LNCAP (cell line): ENCODE measurements around the gene GALNT10.

ENCODE experiments used
- TF ChIP-seq, protein P1 (sequence below): fragments of 450-650 bp; IDR thresholded peaks from 2 replicates; pipeline ENCODE4 v1.5.1; 2017; ENCODE audit warnings: mild to moderate bottlenecking

The GALNT10 gene

DNA sequence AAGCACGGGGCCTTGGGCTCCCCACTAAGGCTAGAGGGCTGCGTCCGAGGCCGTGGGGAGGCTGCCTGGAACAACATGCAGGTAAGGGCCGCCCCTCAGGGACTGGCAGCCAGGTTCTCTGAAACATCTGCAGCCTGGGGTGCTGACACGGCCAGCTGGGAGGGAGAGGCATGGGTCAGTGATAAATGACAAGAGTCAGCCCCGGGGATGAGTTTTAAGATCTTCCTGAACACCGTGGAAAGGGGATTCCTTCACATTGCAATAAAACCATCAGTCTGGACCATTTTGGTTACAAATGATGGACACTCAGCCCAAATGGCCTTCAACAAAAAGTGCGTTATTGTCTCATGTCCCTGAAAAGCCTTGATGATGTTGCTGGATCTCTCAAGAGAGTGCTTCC, 222.4 kb downstream of the GALNT10 start:
- TF ChIP-seq, protein P1, sequence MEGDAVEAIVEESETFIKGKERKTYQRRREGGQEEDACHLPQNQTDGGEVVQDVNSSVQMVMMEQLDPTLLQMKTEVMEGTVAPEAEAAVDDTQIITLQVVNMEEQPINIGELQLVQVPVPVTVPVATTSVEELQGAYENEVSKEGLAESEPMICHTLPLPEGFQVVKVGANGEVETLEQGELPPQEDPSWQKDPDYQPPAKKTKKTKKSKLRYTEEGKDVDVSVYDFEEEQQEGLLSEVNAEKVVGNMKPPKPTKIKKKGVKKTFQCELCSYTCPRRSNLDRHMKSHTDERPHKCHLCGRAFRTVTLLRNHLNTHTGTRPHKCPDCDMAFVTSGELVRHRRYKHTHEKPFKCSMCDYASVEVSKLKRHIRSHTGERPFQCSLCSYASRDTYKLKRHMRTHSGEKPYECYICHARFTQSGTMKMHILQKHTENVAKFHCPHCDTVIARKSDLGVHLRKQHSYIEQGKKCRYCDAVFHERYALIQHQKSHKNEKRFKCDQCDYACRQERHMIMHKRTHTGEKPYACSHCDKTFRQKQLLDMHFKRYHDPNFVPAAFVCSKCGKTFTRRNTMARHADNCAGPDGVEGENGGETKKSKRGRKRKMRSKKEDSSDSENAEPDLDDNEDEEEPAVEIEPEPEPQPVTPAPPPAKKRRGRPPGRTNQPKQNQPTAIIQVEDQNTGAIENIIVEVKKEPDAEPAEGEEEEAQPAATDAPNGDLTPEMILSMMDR, result no peak

- TF ChIP-seq, protein P1, result no peak
These were observed 224.6 kb downstream of the GALNT10 start for GRCh38 chr5:154415114-154415513.

DNA sequence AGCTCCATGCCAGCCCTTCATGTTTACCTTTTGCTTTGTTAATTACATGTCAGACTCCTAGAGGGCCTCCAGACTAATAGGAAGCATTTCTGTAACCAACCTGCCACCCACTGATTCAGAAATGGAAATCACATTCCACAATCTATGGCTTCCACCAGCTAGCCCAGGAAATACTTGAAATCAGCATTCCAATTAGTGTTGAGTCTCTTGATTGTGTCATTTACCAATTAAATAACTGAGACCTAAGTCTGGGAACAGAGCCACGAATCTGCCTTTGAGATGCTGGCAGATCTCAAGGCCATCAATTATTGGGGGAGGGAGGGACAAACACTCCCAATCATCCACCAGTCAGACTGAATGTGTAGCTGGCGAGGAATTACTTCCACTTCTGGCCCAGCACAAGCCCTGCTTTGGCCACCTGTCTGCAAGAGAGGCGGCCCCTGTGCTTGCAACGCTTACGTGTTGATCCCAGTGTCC, 227.8 kb downstream of the GALNT10 start:
- TF ChIP-seq, protein P1, result no peak

DNA sequence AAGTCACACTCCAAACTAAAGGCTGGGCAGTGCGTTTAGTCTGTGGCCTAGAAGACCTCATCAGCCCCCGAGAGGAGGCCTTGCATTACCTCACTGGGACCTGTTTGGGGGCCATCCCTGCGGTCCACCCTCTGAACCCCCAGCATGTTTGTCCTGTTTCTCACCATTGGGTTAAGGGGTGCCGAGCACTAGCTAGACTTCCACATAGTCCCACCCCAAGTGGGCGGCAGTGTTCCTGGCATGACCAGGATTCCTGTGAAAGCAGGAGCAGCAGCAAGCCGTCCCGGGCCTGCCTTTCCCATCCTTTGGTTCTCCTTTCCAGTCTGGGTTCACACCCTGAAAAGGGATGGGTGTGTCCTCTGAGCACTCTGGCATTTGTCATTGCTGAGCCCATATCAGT, 228.7 kb downstream of the GALNT10 start:
- TF ChIP-seq, protein P1, result no peak

- TF ChIP-seq, protein P1, result no peak
These were observed 231.3 kb downstream of the GALNT10 start for GRCh38 chr5:154421868-154422267.

DNA sequence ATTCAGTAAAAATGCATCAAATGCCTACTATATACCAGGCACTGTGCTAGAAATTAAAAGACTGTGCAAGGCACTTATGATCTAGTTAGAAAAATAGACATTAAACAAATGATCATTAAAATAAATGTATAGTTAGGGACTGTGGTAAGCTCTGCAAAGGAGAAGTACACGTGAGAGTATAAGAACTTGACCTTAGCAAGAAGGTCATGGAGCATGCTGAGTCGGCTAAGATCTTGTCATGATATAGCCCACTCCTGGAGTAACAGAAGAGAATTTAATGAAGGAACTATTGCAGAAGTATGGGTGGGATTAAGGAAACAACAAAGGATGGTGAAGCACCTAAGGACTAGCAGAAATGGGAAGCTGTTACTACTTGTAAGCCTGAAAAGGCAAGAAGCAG, 231.8 kb downstream of the GALNT10 start:
- TF ChIP-seq, protein P1, result no peak

GRCh38 chr5:154428208-154428607, 237.7 kb downstream of the GALNT10 start:
- TF ChIP-seq, protein P1, result no peak

DNA sequence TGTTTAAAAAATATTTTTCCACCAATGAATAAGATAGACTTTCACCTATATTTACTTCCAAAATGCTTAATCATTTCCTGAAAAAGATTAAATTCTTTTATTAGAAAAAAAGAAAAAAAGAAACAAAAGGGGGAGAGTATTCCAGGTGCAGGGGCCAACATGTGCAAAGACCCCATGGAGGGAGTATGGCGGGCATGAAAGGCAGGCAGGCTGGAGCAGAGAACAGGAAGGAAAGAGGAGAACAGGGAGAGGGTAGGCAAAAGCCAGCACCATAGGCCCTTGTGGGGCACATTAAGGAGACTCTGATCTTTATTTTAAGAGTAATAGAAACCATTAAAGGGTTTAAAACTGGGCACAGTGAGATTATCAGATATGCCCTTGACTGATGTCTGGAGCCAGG, 238.8 kb downstream of the GALNT10 start:
- TF ChIP-seq, protein P1, result no peak
